ENCODE measurements around the gene SETX.

The SETX gene

DNA sequence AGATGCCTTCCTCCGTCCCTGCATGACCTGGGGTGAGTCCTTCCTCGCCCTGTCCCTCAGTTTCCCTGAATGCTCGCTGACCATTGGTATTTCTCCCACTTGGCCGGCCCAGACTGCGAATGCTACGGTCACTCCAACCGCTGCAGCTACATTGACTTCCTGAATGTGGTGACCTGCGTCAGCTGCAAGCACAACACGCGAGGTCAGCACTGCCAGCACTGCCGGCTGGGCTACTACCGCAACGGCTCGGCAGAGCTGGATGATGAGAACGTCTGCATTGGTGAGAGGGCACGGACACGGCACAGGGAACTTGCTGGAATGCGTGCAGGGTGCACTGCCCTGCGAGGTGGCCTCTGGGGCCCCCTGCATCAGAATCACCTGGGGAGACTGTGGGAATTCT, 115.8 kb downstream of the SETX start:
- DNase-seq = peak; percentile 17

DNA sequence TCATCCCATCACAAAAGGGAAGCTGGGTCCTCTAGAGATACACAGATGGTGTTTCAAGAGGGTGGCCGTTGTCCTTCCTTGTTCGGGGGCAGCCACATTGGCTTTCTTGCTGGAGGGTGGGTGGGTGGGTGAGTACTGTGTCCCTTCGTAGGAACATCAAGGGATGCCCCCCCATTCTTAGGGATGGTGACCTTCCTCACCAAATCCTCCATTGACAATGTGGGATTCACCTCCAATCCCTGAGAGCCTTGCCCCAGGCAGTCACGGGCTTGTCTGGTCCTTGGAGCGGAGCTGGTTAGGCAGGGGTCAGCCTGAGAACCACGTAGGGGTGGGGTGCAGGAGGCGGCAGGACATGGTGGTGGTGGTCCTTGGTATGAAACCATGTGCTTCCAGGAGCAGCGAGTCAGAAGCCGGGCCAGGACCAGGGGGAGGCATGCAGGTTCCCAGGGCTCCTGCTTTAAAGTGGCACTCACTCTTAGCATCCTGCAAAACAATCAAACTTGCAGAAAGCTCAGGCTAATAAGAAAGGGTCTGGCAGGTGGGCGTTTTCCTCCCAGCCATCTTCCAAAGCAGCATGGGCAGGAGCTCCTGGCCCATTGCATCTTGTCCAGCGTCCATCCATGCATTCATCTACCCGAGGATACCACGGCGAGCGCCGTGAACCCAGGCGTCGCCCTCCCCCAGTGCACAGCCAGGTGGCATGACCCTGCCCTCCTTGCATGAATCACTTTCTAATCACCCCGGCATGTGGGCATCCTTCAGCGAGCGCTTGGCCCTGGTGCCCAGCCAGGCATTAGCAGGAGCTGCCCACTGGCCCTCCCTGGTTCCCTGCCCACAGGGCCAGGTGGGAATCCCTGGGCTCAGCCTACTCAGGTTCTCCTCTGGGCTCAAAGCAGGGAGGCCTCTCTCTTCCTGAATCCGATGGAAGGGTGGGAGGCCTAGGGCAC, 116.5 kb downstream of the SETX start:
- peak; percentile 24 for DNase-seq

DNA sequence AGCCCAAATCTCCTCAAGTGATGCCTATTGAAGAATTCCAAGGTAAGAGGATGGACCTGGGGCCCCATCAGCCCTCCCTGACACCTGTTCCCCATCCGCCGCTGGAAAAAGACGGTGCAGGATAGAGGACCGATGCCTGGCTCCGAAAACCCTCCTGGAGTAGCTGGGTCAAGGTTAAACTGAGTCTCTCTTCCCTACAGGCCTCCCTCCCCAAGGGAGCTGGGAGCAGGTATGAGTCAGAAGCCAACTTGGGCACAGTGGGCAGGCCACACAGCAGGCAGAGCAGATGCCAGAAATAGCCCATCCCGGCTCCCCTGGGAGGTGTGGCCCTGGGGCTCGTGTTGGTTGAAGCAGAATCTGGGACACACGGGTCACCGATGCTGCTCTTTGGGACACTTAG, 117.3 kb downstream of the SETX start:
- DNase-seq = peak; percentile 9

DNA sequence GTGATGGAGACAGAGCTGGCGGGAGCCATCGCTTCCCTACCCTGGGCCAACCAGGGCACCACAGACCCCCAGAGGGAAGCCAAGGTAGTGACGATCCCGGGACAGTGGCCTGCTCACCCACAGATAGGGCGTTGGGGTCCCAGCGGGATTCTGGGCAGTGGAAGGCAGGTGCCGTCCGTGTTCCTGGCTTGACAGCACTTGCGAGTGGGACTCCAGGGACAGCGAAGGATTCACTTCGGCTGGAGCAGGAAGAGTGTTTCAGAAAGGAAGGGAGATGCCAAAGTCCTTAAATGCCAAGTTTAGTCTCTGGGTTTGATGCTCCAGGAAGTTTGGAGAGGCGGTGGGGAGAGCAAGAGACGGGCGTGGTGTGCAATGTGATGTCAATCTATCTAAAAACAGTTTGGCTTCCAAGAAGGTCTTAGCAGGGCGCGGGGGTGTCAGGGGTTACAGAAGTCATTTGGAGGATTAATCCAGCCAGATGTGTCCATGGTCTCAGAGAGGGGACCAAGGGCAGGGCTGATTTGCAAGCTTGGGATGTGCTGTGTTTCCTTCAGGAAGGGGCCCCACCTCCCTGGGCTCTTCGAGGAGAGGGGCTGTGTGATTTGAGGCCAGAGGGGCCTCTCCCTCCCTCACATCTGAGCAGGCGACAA, 118.0 kb downstream of the SETX start:
- no peak for DNase-seq

DNA sequence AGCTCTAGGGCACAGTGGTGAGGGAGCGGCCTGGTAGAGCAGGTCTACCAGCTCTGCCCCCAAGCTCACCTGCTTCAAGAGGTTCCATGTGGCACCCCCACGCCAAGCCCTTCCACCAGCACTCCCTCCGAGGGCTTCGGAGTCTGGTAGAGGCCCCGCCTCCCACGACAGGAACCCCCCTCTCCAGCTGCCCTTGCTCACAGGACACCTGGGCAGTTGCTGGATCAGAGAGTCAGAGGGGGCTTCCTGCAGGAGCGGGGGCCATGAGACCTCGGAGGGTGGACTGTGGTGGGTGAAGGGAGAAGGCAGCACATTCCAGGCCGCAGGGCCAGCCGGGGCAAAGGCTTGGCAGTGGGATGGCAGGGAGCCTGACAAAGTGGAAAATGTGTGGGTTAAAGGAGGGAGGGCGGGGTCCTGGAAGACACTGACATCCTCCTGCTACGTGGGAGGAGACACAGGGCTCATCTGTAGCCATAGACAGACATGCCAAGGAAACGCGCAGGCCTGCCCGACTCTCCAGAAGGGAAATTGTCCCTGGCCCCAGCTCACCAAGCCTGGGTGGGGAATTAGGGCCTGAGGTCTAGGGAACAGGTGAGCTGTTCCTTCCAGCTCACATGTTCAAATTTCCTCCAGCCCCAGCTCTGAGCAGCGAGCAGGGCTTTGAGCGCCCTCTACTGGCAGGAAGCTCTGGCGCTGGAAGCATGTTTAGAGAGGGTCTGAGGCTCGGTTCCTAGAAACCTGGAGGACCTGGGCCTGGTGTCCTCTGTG, 118.7 kb downstream of the SETX start:
- DNase-seq = peak; percentile 71

DNA sequence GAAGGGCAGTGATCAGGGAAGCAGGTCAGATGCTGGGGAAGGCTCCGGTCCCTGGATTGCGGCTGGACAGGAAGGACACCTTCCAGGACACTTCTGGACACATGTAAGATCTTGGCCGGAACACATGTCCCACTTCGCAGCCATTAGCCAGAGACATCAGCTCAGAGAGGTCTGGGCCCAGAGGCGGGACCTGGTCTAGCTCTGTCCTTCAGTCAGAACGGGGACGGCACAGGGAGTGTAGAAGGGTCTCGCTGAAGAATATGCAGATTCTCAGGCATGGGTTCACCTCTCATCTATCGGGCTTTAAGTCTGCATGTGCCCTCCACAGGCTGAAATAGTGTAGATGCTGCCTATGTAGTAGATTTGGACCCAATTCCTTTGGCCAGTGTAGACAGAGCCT, 119.7 kb downstream of the SETX start:
- DNase-seq = no peak

DNA sequence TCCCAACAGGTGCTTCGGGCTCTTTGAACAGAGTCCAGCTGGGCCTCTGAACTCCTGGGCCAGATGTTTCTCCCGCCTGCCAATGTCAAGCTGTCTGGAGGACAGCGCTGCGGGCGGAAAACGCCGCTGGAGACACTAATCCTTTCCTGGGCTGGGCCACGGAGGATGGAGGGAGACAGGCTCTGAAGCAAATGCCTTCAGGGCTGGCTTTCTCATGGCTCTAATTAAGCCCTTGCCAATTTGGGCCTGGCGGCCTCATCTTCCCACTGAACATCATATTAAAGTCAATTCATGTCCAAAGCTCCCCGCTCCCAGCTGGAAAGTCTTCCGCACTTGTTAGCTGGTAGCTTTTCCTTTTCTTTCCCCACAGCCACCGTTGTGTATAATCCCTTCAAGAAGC, 120.3 kb downstream of the SETX start:
- peak; percentile 66 for DNase-seq

DNA sequence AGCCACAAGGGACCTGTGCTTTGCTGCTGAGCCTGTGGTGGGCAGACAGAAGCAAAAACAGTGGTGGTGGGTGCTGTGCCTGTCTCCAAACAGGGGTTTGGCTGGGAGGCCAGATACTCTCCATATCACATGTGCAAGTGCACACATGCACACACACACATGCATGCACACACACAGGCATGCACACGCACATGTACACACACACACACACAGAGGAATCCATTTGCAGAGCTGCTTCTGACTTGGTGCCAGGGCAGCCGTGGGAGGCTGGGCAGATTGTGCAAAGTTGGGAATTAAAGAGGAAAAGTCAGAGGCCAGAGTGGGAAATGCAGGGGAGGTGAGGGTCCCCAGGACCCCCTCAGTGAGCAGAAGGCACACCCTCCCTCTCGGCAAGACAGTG, 121.6 kb downstream of the SETX start:
- no peak for DNase-seq

DNA sequence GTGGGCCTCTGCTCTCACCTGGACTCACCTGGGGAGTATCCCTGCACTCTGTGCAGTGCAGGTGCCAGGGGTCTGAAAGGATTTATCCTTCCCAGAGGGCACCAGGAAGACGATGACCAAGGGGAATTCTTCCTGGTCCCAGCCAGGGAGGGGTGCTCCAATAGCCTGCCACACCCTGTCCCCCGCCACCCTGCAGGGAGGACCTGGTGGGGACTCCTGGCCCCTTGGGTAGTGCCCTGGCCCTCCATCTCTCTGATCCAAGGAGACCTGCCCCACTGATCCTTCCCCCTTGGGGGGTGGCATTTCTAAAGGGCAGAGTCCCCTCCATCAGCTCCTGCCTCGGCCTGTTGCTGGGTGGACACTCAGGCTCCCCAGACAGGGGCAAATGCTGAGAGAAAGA, 122.3 kb downstream of the SETX start:
- DNase-seq = no peak

DNA sequence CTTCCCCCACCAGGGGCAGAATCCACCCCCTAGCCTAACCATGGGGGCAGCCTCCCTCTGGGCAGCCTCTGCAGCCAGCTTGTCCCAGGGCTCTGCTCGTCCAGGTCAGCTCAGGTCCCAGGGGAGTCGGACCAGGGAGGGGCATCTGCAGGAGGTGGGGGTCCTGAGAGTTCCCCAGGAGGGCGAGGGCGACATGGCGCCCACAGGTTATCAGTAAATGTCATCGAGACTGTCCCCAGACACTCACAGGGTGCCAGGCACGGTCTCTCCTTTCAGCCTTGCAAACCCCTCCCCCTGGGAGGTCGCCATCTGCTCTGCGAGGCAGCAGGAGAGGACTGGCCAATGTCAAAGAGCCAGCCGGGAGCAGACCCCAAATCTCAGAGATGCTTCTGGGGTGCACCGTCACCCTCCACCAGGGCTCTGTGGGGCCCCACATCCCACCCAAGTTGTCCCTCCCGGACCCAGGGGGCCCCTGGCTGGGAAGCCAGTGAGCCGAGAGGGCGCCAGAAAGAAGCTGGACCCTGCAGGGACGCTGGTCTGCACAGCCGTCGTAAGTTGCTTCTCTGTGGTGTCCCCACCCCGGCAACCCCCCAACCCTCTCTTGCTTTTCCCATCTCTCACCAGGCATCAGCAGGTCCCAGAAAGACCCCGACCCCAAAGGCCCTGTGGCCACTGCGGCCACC, 123.6 kb downstream of the SETX start:
- DNase-seq = no peak

DNA sequence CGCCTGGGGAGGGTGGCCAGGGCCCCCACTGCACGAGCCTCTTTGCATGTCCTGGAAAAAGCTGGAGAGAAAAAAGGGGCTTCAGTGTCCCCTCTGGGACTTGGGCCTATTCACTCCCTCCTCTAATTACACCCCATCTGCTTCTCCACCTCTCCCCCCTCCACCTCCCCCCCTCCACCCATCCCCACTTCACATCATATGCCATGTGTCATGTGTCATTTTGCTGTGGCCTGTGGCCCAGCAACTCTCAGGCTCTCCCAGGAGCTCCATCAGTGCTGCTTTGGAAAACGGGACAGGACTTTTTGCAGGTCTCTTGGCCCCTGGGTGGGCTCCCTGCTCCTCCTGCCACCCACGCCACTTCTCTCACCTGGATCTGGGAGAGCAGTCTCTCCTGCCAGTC, 124.2 kb downstream of the SETX start:
- no peak for DNase-seq

DNA sequence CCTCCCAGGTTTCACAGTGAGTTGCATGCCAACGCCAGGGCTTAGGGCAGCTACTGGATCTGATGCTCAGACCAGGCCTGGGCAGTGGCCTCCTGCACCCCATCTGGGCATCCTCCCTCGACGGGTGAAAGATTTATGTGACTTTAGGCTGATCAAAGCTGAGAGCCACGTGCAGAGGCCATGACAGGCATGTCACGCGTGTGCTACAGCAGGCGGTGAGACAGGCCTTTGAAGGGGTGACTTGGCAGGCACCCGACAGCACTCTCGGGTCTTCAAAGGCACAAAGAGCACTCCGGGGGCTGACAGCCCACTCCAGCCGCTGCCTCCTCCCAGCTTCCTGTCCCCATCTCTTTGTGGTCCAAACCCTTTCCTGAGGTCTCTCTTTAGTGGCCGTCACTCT, 126.7 kb downstream of the SETX start:
- no peak for DNase-seq

DNA sequence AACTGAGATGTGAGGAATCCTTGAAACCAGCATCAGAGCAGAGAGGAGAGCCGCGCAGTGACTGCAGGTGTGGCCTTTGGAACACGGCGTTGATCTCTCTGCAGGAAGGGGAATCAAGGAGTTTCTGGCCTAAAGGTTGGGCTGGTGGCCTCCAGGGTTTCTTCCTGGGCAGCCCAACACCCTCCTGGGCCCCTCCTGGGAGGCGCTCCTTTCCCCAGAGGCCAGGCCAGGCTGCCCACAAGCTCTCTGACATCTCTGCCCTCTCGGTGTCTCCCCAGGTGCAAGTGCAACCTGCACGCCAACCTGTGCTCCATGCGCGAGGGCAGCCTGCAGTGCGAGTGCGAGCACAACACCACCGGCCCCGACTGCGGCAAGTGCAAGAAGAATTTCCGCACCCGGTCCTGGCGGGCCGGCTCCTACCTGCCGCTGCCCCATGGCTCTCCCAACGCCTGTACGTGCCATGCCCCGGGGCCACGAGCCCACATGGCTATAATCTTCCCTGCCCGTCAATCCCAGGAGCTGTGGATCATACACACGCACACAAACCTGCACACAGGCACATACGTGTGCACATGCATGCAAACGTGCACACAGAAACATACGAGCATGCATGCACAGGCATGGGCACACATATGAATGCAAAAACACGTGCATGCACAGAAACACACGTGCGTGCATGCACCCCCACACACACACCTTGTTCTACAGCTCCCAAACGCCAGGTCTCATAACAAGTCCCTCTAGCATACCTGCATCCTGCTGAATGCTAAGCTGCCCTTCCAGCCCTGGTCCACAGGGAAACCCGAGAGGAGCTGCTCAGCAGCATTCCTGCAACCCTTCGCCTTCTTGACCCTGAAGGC, 128.0 kb downstream of the SETX start:
- no peak for DNase-seq

DNA sequence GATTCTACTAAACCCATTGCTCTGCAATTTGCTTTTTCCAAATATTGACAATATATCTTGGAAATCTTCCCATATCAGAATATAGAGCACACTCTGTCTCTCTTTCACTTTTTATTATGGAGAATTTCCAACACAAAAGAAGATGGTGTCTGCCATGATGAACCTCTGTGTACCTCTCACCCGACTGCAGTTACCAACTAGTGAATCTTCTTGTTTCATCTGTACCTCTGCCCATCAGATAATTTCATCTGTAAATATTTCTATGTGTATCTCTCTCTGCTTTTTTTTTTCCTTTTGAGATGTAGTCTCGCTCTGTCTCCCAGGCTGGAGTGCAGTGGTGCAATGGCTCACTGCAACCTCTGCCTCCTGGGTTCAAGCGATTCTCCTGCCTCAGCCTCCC, 130.1 kb downstream of the SETX start:
- DNase-seq = no peak

DNA sequence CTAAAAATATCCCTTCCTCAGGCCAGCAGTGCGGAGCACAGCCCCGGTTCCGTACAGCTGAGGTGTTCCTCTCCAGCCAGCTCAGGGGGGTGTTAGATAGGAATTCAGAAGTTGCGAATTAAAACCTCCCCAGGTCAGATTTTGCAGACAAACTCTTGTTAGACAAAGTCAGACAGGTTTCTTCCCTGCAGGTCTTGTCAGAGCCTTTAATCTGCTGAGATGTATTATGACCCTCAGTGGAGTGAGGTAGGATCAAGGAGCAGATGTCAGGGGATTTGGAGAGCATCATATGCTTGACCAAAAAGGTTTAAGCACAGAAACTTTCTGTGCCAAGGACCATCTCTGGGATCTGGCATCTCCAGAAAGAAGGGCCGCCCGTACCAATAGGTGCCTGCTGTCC, 132.8 kb downstream of the SETX start:
- no peak for DNase-seq

DNA sequence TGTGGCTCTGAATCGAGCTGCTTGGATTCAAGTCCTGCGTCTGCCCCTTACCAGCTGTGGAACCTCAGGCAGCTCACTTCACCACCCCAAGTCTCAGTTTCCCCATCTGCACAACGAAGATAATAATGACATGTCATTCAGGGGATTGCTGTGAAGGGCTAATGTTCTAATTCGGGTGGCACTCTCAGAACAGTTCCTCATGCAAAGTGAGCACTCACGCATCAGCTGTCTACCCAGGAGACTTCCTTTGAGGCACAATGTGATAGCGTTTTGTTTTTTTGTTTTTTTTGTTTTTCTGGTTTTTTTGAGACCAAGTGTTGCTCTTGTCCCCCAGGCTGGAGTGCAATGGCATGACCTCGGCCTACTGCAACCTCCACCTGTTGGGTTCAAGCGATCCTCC, 136.6 kb downstream of the SETX start:
- DNase-seq = no peak

DNA sequence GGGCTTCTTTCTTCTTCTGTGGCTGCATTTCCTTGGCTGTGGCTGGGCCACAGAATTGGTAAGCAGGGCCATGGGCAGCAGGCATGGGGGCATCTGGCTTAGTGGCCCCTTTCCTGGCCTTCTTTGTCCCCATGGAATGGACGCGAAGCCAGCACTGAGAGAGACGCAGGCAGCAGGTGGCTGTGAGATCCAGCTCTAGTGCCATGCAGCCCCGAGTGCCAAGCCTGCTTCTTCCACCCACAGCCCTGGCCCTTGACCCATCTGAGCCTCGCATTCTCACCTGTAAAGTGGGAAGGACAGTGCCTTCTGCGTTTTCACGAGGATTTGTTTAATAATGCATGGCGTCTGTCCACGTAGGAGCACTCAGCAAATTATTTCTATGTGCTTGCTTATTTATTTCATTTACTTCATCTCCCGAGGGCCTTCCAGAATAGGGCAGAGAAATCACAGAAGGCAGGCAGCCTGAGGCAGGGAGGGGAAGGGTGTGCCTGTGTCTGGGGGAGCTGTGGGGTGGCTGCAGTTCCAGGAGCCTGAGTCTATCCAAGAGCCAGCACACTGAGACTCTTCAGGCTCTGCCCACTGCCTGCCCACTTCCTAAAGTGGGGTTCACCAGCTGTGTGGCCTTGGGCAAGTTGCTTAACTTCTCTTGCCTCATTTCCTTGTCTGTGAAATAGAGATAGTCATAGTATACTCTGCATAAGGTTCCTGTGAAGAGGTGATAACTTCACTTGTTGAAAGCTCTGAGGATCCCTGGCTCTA, 137.7 kb downstream of the SETX start:
- DNase-seq = no peak

DNA sequence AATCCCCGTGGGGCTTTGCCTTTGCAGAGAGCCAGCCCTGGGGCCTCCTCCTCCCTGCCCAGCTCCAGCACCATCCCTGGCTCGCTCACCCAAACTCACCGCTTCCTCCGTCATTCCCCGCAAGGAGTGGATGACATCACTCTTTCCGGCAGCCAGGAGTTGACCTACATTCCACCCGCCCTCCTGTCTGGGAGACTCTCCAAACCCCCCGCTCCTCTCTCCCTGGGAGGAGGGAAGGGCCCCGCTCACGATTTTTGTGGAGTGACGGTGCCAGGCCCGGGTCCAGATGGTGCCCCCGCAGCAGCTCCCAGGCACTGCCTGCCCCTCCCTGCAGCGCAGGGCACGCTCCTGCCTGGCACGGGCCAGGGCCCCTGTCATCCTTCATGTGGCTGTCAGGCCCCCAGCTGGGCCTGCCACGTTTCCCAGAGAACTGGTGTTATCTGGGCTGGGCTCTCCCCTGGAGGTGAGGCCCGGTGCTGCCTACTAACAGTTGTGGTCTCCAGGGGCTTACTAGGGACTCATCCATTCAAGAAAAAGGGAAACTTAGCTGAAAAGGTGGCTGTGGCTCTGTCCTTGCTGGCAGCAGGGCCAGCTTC, 140.7 kb downstream of the SETX start:
- DNase-seq = peak; percentile 88

DNA sequence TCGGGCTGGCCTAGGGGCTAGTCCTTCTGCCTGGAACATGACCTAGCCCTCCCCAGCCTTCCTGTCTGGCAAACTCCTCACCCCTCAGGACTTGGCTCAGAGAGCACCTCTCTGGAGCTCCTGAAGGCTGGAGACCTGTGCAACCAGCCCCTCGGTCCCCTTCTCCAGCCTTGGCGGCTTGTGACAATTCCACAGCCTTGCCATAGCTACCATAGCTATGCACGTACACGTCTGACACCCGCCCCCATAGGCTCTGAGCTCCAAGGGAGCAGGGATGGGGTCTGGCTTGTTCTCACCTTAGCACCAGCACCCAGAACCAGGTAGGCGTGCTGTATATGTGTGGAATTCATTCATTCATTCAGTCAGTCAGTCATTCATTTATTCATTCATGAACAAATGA, 143.2 kb downstream of the SETX start:
- no peak for DNase-seq

All from left hindlimb (tissue), 1 donor.